D341Med (cell line): Measurements from ENCODE around the gene NPHP4.
"Not testable (repeated sequence)": the region's sequence is repeated elsewhere in the genome, so short reads cannot be mapped to it uniquely, and the experiment has no call there.

Experiments
- DNase-seq: peaks from one replicate; pipeline ENCODE4 v3.0.0; 2012; ENCODE audit warnings: low spot score

The NPHP4 gene

DNA sequence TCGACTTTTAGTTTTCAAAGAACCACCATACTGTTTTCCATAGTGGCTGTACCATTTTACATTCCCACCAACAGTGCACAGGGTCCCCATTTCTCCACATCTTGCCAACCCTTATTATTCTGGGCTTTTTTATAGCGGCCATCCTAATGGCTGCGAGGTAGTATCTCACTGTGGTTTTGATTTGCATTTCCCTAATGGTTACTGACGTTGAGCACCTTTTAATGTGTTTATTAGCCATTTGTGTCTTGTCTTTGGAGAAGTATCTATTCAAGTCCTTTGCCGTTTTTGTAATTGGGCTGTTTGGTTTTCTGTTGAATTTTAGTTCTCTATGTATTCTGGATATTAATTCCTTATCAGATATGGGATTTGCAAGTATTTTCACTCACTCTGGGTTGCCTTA is 31.1 kb upstream of the NPHP4 start:
- no peak for DNase-seq

DNA sequence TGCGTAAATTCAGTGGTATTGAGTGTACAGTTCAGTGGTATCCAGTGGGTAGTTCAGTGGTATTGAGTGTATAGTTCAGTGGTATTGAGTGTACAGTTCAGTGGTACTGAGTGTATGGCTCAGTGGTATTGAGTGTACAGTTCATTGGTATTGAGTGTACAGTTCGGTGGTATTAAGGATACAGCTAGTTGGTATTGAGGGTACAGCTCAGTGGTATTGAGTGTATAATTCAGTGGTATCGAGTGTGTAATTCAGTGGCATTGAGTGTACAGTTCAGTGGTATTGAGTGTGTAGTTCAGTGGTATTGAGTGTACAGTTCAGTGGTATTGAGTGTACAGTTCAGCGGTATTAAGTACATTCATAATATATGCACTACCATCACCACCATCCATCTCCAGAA is 30.0 kb upstream of the NPHP4 start:
- DNase-seq = no peak

DNA sequence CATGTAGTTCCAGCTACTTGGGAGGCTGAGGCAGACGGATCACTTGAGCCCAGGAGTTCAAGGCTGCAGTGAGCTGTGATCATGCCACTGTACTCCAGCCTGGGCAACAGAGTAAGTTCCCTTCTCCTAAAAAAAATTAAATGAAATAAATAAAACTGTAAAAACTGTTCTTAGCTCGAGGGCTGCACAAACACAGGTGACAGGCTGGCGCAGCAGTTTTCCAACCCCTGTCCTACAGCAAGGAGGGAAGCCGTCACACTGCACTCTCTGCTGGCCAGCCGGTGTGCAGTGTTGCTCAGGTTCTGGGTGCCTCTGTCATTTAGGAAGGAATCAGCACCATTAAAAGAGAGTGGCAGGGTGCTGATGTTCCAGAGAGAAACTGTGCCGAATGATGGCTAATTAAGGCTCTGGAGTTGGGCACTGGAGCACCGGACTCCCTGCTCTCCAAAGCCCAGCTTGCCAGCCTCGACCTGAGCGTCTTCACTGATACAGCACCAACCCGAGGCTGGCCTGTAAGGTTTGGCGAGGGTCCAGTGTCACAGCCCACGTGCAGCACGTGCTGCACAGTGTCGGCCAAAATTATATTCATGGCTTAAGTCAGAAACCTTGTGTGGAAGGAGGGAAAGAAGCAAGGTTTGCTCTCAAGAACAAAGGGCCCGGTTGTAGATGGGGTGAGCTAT is 27.1 kb upstream of the NPHP4 start:
- no peak for DNase-seq

DNA sequence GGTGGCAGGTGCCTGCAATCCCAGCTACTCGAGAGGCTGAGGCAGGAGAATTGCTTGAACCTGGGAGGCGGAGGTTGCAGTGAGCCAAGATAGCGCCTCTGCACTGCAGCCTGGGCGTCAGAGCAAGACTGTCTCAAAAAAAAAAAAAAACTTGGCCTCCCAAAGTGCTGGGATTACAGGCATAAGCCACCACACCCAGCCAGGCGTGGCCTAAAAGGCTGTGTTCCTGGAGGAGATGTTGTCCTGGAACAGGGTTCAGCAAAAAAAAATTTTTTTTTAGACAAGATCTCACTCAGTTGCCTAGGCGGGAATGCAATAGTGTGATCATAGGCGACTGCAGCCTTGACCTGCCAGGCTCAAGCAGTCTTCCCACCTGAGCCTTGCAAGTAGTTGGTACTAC is 25.4 kb upstream of the NPHP4 start:
- not testable (repeated sequence) for DNase-seq

DNA sequence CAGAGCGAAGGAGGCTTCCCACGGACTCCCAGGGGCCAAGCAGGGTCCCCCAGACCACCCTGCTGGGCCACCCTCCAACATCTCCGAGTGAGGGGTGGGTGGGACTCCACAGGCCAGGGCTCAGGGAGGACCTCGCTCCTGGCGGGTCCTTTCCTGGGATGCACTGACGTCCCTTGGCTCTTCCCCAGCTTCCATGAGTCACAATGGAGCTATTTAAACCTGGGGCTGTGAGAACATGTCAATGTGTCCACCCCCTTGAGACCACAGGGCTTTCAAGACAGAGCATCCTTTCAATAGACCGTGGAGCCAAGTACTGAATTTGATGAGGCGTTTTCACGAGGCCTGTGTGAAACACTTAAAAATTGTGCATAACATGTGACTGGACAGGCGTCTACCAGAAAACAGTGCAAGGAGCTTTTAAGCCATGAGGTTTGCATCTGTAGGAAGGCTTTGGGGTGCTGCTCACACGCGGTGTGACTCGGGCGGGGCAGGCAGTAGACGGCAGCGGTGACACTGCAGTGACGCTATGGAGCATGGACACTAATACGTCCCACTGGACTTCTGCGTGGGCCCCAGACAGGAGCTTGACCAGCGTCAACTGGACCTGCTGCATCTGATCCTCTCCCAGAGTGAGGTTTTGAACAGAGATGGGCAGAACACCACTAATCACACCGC is 24.1 kb upstream of the NPHP4 start:
- DNase-seq = no peak

DNA sequence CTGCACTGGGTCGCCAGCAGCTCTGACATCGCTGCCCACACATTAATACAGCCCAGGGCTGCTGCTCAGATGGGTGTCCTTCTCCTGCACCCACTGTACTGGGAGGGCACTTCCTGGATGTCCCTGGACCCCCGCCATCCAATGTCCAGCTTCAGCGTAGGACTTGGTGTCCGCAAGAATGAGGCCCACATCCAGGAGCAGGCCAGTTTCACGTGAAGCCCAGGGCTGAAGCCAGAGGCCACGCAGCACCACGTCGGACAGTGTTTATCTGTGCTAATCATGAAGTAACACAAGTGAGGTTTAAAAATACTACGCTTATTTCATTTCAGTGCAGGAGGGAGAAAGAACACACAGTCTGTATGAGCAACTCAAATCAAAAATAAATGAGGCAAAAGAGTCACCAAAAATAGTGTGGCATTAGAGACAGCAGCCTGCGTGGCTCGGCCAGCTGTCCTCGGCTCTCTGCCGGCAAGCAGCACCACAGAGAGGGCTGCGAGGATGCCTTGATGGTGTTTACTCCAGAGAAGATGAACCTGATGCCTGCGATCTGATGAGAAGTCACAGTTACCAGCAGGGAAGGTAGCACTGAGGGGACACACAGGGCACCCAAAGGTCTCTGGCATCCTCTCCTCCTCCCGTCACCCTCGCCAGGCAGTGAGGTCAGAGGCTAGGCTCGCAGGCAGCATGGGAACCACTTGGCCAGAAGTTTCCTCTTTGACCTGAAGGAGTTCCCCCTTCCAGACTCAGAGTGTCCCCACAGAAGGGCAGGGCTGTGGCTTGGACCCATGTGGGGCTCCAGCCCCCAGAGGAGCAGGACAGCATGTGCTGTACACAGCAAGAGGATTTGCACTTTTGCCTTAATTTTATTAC is 22.1 kb upstream of the NPHP4 start:
- DNase-seq = no peak

DNA sequence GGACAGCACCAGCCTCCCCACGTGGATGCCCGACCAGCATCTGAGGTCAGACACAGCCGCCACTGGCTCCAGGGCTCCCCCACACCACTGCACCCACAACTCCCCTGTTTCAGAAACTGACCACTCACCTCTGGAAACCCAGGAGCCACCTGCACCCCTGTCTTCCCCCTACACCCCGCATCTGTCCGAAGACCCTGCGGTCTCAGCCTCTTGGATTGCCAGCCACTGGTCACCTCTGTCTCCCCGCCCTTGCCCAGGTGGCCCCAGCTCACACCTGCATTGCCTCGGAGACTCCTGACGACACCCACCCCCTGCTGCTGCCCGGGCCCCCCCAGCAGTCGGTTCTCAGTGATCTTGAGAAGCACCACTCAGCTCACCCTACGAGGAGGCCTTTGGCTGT is 21.3 kb upstream of the NPHP4 start:
- no peak for DNase-seq

DNA sequence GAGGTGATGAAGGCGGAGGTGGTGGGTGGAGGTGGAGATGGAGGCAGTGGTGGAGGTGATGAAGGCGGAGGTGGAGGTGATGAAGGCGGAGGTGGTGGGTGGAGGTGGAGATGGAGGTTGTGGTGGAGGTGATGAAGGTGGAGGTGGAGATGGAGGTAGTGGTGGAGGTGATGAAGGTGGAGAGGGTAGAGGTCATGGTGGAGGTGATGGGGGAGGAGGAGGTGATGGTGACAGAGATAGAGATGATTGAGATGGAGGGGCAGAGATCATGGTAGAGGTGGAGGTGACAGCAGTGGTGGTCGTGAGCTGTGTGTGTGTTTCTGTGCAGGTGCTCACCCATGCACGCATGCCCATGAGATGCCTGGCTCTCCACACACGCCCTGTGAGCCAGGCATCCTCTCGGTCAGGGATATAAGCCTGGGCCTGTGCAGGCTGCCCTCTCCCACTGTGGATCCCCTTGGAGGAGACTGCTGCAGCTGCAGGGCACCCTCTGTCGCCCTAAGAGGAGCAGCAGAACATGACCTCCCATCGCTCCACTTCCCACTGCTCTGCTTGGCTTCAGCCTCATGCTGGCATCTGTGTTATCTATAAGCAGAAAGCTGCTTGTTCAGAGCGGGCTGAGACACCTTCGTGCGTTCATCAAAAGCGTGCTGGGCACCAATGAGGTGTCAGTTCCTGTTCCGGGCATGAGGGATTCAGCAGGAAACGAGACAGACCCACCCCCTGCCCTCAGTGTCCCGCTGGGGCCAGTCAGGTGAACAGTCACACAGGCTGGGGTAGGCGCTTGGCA is 20.5 kb upstream of the NPHP4 start:
- DNase-seq = no peak

DNA sequence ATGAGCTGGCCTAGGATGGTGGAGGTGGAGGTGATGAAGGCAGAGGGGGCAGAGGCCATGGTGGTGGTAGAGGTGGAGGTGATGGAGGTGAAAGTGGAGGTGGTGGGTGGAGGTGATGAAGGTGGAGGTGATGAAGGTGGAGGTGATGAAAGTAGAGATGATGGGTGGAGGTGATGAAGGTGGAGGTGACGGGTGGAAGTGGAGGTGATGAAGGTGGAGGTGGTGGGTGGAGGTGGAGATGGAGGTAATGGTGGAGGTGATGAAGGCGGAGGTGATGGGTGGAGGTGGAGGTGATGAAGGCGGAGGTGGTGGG is 19.7 kb upstream of the NPHP4 start:
- no peak for DNase-seq

DNA sequence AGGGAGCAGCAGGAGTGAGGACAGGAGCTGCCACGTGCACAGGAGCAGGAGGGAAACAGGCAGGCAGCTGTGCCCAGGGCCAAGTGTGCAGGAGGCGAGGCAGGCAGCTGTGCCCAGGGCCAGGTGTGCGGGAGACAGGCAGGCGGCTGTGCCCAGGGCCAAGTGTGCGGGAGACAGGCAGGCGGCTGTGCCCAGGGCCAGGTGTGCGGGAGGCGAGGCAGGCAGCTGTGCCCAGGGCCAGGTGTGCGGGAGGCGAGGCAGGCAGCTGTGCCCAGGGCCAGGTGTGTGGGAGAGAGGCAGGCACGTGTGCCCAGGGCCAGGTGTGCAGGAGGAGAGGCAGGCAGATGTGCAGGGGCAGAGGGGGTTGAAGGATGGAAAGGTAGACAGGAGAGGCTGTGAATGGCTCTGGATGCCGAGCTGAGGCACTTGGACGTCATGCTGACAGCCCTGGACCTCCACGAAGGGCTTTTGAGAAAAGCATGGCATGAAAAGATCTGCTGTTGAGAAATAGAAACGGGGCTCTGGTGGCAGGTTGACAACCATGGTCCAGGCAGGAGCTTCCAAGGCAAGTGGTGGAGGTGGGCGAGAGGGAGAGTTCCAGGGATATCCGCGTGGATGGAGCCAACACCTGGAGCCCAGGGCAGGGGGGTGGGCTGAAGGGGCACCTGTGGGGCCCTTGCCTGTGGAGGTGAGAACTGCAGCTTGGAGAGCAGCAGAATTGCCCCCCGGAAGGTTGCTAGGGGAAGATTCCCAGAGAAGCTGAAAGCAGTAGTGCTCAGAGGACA is 19.1 kb upstream of the NPHP4 start:
- DNase-seq = no peak

DNA sequence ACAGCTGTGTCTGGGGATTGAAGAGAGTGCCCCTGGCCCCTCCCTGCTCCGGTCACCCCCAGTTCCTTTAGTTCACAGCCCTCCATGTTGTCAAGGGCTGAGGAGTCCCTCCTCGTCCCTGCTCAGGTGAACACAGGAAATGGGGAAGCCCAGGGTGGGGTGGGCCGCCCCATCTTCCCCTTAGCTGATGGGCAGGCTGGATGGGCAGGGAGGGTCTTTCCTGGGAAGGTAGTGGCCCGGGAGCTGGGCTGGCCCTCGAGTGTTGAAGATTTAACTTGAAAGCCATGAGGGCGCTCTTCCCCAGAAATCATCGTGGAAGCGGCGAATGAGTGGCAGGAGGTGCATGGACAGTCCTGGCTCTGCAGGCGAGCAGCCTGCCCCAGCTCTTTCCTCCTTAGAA is 18.3 kb upstream of the NPHP4 start:
- no peak for DNase-seq

DNA sequence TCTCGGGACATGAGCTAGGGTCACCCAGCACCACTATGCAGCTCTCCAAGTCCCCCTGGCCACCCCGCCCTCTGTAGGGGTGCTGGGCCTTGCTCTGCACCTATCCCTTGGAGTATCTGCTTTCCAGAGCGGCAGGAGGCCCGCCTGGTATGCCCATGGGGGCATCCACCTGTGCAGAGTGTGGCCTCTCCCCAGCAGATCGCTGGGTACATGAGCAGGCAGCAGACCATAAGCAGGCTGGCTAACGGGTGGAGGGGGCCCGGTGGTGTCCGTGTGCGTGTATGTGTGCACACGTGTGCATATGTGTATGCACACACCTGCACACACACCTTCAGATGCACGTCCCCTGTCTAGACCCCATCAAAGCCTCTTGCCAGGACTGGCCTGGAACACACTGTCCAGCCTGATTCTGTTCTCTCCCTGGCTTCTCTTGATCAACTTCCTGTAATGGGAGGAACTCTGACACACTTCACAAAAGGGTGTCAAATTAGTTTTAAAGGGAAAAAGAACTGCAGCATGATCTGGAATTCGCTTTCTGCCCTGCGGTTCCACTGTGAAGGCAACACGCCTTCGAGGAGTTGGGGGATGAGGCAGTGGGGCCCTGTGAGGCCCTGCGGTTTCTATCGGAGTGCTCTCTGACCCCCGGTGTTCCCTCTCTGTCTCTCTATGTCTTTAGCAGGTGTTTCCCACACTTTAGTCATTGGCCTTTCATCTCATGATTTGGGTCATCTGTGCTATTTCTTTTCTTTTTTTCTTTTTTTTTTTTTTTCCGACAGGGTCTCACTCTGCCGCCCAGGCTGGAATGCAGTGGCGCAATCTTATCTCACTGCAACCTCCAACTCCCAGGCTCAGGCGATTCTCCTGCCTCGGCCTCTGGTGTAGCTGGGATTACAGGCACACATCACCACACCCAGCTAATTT is 17.2 kb upstream of the NPHP4 start:
- DNase-seq = no peak

DNA sequence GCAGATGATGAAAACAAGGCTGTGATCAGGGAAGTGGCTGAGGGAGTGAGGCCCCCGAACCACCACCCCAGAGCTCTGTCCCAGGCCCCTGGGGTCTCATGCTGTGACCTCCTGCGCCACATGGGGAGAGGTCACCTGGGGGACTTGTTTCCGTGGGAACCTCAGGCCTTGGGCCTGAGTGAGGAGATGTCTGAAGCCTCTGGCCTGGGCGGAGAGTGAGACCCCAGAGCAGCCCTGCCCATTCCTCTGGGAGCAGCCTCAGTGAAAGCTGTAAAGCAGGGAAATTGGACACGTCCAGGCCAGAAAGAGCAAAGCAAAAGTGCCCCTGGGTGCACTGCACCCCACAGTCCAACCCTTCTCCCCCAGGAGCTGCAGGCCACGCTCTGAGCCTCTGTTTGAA is 16.5 kb upstream of the NPHP4 start:
- no peak for DNase-seq

DNA sequence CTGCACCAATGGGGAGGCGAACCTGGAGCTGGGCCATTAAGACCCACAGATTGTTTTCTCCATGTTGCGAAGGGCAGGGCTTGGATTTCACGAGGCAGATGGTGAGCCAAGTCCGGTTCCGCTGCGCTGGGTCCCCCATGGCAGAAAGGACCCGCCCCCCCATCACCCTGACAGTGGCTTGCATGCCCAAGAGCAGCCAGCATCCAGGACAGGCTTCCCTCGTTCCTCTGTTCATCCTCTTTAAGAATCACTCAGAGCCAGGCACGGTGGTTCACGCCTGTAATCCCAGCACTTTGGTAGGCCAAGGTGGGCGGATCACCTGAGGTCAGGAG is 15.8 kb upstream of the NPHP4 start:
- no peak for DNase-seq

DNA sequence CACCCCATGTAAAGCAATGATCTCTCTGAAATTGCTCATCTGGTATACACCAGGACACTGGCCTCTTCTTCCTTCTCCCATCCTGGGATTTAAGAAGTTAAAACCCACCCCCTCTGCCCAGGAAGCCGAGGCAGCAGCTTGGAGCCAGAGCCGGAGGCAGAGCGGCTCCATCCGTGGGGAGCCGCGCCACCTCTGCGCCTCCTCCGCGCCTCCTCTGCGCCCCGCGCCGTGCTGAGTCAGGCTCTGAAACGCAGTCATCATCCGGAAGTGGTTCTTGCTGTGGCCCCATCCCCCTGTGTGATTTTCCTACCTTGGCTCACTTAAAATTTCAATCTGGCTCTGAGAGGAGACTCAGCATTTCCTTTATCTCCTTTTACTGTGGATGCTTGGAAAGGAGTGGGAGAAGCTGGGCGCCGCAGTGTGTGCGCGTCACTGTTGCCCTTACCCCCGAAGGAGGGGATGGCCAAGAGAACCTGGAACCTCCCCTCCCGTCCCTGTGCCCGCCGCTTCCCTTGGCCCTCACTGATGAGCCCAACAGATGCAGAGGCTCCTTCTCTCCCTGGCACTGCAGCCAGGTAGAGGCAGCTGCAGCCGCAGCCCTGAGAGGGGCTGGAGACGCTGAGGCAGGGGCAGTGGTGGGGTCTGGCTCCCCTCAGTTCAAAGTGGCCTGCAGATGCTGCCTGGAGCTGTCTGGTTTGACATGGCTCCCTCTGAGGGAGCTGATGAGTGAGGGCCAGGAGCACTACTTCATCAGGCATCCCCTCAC is 15.3 kb upstream of the NPHP4 start:
- no peak for DNase-seq

DNA sequence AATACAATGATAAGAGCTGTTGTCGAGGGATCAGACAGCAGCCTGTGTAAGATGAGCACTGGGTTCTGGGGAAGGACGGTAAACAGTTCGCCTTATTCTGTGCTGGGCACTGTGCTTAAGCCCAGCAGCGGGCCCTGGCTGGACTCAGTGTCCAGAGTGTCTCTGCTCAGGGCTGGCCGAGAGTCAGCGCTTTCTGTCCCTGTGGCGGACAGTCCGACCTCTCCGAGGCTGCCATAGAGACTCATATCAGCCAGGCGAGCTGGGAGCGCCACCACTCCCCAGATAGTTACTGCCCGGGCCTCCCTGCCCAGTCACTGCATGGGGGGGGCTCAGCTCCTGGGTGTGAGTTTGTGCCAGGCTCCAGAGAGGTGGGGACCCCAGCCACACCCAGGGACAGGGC is 14.7 kb upstream of the NPHP4 start:
- DNase-seq = no peak

DNA sequence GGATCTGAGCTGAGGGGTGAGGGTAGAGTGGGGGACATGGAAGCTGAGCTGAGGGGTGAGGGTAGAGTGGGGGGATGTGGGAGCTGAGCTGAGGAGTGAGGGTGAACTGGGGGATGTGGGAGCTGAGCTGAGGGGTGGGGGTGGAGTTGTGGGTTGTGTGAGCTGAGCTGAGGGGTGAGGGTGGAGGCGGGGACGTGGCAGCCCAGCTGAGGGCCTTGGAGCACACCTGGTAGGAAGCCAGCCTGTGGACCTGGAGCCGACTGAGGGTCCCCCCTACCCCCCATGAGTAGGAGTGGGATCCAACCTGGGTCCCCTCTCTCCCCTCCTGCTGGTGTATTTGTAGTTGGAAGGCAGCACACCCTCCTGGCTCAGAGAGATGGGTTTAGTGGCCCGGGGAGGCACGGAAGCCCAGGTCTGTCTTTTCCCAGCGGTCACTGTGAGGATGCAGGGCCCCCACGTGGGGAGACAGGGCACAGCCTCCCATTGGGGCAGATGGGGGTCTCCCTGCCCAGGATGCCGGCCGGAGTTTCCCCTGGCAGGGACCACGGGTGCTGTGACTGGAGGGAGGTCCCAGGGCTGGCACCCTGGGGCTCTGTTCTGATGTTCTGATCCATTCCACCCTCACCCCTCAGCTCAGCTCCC is 13.2 kb upstream of the NPHP4 start:
- DNase-seq = no peak

DNA sequence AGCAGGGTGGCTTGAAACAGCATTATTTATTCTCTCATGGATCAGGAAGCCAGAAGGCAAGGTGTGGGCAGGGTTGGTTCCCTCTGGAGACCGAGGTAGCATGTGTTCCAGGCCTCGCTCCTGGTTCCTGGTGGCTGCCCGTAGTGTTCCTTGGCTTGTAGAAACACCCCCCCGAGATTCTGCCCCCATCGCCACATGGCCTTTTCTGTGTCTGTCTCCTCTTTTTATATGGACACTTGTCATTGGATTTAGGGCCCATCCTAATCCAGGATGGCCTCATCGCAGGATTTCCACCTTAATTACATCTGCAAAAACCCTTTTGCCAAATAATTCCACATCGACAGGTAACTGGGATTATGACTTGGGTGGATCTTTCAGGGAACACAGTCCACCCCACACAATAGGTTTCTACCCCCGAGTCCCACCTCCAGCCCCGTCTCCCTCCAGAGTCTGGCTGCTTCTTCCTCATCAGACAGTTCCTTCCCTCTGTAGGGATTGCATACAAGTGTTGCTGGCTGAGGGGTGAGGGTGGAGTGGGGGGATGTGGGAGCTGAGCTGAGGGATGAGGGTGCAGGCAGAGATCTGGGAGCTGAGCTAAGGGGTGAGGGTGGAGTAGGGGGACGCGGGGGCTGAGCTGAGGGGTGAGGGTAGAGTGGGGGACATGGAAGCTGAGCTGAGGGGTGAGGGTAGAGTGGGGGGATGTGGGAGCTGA is 12.3 kb upstream of the NPHP4 start:
- DNase-seq = no peak
